GM12865 (cell line): ENCODE results near the gene GSX1.

Experiments used
- DNase-seq: peaks from one replicate; pipeline ENCODE4 v3.0.0; 2010; ENCODE audit warnings: low read depth
- H3K4me3 ChIP-seq: 2 replicates; pipeline ENCODE4 v1.5.1; 2011; ENCODE audit warnings: mild to moderate bottlenecking, low read depth, low read length, control low read depth
- TF ChIP-seq, protein P1 (sequence below): IDR thresholded peaks from 2 replicates; pipeline ENCODE4 v1.5.1; 2011; ENCODE audit warnings: low read length, control low read depth, low read depth, inconsistent platforms; ENCODE audit not compliant: insufficient read depth; ENCODE audit errors: missing control alignments

The GSX1 gene

GRCh38 chr13:27822258-27822872, 30.1 kb downstream of the GSX1 start:
- TF ChIP-seq, protein P1, sequence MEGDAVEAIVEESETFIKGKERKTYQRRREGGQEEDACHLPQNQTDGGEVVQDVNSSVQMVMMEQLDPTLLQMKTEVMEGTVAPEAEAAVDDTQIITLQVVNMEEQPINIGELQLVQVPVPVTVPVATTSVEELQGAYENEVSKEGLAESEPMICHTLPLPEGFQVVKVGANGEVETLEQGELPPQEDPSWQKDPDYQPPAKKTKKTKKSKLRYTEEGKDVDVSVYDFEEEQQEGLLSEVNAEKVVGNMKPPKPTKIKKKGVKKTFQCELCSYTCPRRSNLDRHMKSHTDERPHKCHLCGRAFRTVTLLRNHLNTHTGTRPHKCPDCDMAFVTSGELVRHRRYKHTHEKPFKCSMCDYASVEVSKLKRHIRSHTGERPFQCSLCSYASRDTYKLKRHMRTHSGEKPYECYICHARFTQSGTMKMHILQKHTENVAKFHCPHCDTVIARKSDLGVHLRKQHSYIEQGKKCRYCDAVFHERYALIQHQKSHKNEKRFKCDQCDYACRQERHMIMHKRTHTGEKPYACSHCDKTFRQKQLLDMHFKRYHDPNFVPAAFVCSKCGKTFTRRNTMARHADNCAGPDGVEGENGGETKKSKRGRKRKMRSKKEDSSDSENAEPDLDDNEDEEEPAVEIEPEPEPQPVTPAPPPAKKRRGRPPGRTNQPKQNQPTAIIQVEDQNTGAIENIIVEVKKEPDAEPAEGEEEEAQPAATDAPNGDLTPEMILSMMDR: no peak
- H3K4me3 ChIP-seq: no peak overlapping the region
- no peak for DNase-seq

- no peak for DNase-seq
- H3K4me3 ChIP-seq: no peak overlapping the region
- TF ChIP-seq, protein P1: no peak
Measured at GRCh38 chr13:27822873-27823311, 30.6 kb downstream of the GSX1 start.

GRCh38 chr13:27824121-27824520, 31.8 kb downstream of the GSX1 start:
- DNase-seq: no peak
- TF ChIP-seq, protein P1: no peak
- no peak overlapping the region for H3K4me3 ChIP-seq

GRCh38 chr13:27825072-27825471, 32.8 kb downstream of the GSX1 start:
- no peak overlapping the region for H3K4me3 ChIP-seq
- TF ChIP-seq, protein P1: no peak
- DNase-seq: no peak

GRCh38 chr13:27826379-27827353, 34.4 kb downstream of the GSX1 start:
- peak; percentile 77 for DNase-seq
- TF ChIP-seq, protein P1: peak; percentile 89
- H3K4me3 ChIP-seq: no peak overlapping the region

- DNase-seq: no peak
- H3K4me3 ChIP-seq: no peak overlapping the region
- TF ChIP-seq, protein P1: no peak
Measured at GRCh38 chr13:27827646-27828045, 35.4 kb downstream of the GSX1 start.
